Breast epithelium (tissue), 3 donors: ENCODE measurements around the gene KDSR.
"Not testable (repeated sequence)": the region's sequence is repeated elsewhere in the genome, so short reads cannot be mapped to it uniquely, and the experiment has no call there.

Source experiments
- CTCF ChIP-seq, 3 donors: fragments of 450-650 bp; IDR thresholded peaks; one replicate each; pipeline ENCODE4 v1.5.1; 2016 to 2017; ENCODE audit warnings: antibody characterized with exemption in 3 of 3, mild to moderate bottlenecking in 3 of 3, moderate library complexity in 3 of 3
- POLR2A ChIP-seq: fragments of 450-650 bp; IDR thresholded peaks from one replicate; pipeline ENCODE4 v1.6.1; 2016; ENCODE audit warnings: antibody characterized with exemption, mild to moderate bottlenecking, moderate library complexity

- TF ChIP-seq CTCF (IDR thresholded peaks at IDR 0.05); POLR2A: not testable (repeated sequence)
These were observed 3.6 kb downstream of the KDSR start for GRCh38 chr18:63363420-63363819.
